BJ (cell line): ENCODE measurements around the gene FBH1. TPM values are rescaled to one million over a fixed set of nuclear protein-coding genes. Genes with fewer than 3 reads are reported as not detected.
"Not testable (repeated sequence)": the region's sequence is repeated elsewhere in the genome, so short reads cannot be mapped to it uniquely, and the experiment has no call there.

Experiments
- CTCF ChIA-PET: fragments of 350-600 bp; formaldehyde crosslinking; extraction: SDS; loops from one replicate; lab custom pipeline; 2021; ENCODE audit warnings: antibody characterized with exemption, inconsistent platforms; lab: Yijun Ruan, JAX
- POLR2A ChIA-PET: fragments of 300-600 bp; sonication (Branson Sonifier 250); formaldehyde crosslinking; extraction: SDS; loops from one replicate; lab custom pipeline; 2021; ENCODE audit warnings: antibody characterized with exemption; lab: Charles Lee
- DNase-seq: peaks from one replicate; pipeline ENCODE4 v3.0.0-alpha.2; 2011; ENCODE audit warnings: low read depth
- H3K27me3 ChIP-seq: 2 replicates; pipeline ENCODE4 v1.6.0; 2011; ENCODE audit warnings: low read length; ENCODE audit not compliant: control insufficient read depth, insufficient read depth
- H3K36me3 ChIP-seq: 2 replicates; pipeline ENCODE4 v1.5.1; 2011; ENCODE audit warnings: low read length; ENCODE audit not compliant: control insufficient read depth, insufficient read depth
- H3K4me3 ChIP-seq: 2 replicates; pipeline ENCODE4 v1.5.1; 2011; ENCODE audit warnings: low read depth, mild to moderate bottlenecking, control low read depth, low read length
- polyA plus RNA-seq: library from polyadenylated mRNA; depleted of rRNA; stranded (reverse); fragments of >200 nt; gene quantifications from 2 replicates; pipeline ENCODE4 v1.2.3, GENCODE V29; 2011
- TF ChIP-seq, protein P1 (sequence below): IDR thresholded peaks from 2 replicates; pipeline ENCODE4 v1.5.1; 2011; ENCODE audit warnings: low read depth, mild to moderate bottlenecking, control low read depth, inconsistent platforms, low read length, moderate library complexity; ENCODE audit not compliant: insufficient read depth

FBH1 gene
- polyA plus RNA-seq, 1 experiment = 82.5 TPM

DNA sequence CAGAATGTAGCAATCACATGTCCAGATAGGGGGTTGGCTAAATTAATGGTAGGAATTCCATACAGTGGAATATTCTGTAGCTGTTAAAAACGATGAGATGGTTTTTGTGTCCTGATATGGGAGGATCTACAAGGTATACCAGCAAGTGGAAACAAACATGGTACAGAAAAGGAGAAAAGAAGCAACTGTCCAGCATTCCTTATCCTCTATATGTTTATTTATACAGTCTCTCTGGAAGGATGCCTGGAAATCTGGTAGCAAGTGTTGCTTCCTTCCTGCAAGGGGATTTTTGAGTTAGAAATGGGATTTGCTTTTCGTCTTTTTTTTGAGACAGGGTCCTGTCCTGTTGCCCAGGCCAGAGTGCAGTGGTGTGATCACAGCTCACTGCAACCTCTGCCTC lies 68.0 kb downstream of the FBH1 start:
- ChIA-PET CTCF (interaction anchor here (0.7 kb wide), 1 partner anchor 229 kb away, joined by 3 read pairs; no protein-coding TSS in a partner anchor), POLR2A (no interaction called here)
- TF ChIP-seq, protein P1, sequence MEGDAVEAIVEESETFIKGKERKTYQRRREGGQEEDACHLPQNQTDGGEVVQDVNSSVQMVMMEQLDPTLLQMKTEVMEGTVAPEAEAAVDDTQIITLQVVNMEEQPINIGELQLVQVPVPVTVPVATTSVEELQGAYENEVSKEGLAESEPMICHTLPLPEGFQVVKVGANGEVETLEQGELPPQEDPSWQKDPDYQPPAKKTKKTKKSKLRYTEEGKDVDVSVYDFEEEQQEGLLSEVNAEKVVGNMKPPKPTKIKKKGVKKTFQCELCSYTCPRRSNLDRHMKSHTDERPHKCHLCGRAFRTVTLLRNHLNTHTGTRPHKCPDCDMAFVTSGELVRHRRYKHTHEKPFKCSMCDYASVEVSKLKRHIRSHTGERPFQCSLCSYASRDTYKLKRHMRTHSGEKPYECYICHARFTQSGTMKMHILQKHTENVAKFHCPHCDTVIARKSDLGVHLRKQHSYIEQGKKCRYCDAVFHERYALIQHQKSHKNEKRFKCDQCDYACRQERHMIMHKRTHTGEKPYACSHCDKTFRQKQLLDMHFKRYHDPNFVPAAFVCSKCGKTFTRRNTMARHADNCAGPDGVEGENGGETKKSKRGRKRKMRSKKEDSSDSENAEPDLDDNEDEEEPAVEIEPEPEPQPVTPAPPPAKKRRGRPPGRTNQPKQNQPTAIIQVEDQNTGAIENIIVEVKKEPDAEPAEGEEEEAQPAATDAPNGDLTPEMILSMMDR = no peak
- Histone ChIP-seq H3K4me3 (no peak overlapping the region), H3K36me3 (no peaks in the 10 kb centered on the region; the same call in 1 of the 2 replicates), H3K27me3 (no peaks in the 10 kb centered on the region)
- no peak for DNase-seq

DNA sequence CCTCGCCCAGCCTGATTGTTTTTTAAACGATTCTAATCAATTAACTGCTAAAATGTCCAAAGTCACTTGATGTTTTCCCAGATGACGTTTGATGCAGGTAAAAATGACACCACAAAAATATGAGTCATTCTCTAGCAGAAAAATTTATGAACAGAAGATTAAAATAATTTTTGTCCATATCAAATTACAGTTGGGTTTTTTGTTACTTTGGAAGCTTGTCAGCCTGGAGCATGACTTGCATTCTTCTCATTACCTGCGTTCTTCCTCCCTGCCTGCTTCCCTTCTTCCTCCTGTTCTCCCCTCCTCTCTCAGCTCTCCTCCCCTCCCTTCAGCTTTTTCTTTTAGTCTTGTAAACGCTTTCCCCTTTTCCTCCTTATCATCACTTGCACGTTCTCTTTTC lies 68.6 kb downstream of the FBH1 start:
- H3K4me3 ChIP-seq = no peak overlapping the region
- H3K27me3 ChIP-seq = no peaks in the 10 kb centered on the region
- CTCF ChIA-PET = interaction anchor here (0.7 kb wide), 1 partner anchor 229 kb away, joined by 3 read pairs; no protein-coding TSS in a partner anchor
- POLR2A ChIA-PET = no interaction called here
- no peak for DNase-seq
- TF ChIP-seq, protein P1 = no peak
- H3K36me3 ChIP-seq = no peaks in the 10 kb centered on the region; the same call in 1 of the 2 replicates

DNA sequence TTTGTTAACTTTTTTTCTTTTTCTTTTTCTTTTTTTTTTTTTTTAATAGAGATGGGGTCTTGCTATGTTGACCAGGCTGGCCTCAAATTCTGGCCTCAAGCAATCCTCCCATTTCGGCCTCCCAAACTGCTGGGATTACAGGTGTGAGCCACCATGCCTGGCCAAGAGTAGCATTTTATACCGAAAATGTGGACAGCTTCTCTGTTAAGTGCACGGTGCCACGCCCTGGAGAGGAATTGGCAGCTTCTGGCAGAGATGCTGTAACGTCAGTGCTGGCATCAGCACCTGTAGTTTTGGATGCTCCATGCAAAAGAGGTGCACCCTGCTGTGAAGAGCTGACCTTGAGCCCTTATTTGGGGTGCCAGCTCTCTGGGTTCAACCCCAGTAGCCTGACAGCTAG lies 69.1 kb downstream of the FBH1 start:
- Histone ChIP-seq H3K4me3 (no peak overlapping the region), H3K36me3 (no peaks in the 10 kb centered on the region; the same call in 1 of the 2 replicates), H3K27me3 (no peaks in the 10 kb centered on the region)
- ChIA-PET POLR2A (no interaction called here), CTCF (interaction anchor here (0.7 kb wide), 1 partner anchor 55 kb away, joined by 3 read pairs; no protein-coding TSS in a partner anchor)
- DNase-seq = no peak
- TF ChIP-seq, protein P1 = no peak

DNA sequence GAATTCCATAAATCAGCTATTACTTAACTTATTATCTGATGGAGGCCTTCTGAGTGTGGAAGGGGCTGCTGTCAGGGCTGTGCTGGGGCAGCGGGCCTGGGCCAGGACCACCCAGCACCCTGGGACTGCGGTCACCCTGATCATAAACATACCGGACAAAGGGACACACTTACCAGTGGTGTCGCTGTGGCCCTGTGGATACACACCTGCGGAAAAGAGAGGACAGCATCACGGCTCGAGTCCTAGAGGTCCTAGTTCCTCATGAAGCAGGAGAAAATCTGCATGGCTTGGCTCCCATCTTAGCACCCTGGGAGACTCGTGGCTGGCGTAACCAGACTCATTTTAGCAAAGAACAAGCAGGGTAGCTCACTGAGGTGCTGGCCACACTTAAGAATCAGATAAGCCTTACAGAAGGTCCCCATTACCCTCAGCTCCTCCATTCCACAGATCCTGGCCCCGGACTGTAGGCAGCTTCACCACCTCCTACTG lies 69.6 kb downstream of the FBH1 start:
- ChIA-PET POLR2A (no interaction called here), CTCF (interaction anchor here (0.7 to 1.7 kb wide), 3 partner anchors 10 to 54 kb away, joined by 3 to 6 read pairs (median 5); no protein-coding TSS in a partner anchor)
- Histone ChIP-seq H3K36me3 (no peaks in the 10 kb centered on the region; the same call in 1 of the 2 replicates), H3K4me3 (no peak overlapping the region), H3K27me3 (no peaks in the 10 kb centered on the region)
- no peak for DNase-seq
- TF ChIP-seq, protein P1 = no peak

DNA sequence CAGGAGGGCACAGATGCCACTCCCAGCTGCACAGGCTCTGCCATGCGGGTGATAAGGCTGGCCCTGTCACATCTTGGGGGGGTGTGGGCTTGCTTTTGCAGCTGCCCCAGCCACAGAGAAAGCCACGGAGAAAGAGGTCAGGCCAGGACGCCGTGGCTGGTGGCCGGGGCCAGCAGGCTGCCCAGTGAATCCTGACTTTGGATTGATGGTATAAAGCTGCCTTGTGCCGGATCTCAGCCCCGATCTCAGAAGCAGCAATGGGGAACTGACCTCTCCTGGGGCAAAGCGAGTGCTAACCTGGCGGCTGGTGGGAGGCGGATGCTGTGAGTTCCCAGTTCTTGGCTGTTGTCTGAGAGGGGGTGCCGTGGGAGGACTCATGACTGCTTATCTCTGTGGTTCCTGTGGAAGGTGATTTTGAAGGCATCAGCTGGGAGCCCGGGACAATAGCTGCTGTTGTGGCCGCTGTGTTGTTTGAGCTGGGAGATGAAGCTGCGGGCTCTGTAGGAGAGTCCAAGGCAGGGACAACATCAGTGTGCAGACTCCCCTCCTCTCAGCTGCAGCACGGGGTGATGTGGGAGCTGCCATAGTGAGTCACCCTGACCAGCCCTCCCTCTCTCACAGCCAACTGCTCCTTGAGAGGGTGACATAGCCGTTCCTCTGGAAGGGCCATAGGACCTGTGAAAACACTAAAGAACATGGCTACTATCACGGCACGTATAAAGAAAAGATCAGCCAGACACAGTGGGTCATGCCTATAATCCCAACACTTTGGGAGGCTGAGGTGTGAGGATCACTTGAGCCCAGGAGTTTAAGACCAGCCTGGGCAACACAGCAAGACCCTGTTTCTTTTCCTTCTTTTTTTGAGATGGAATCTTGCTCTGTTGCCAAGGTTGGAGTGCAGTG lies 70.3 kb downstream of the FBH1 start:
- no peak overlapping the region for H3K4me3 ChIP-seq
- H3K36me3 ChIP-seq = no peaks in the 10 kb centered on the region; the same call in 1 of the 2 replicates
- CTCF ChIA-PET = interaction anchor here (0.7 to 1.7 kb wide), 3 partner anchors 11 to 53 kb away, joined by 3 to 6 read pairs (median 5); no protein-coding TSS in a partner anchor
- no peaks in the 10 kb centered on the region for H3K27me3 ChIP-seq
- POLR2A ChIA-PET = no interaction called here
- no peak for DNase-seq
- TF ChIP-seq, protein P1 = no peak

DNA sequence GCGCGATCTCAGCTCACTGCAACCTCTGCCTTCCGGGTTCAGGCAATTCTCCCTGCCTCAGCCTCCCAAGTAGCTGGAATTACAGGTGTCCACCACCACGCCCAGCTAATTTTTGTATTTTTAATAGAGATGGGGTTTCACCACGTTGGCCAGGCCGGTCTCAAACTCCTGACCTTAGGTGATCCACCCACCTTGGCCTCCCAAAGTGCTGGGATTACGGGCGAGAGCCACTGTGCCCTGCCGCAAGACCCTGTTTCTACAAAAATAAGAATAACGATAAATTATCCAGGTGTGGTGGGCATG lies 70.9 kb downstream of the FBH1 start:
- DNase-seq, H3K27me3 ChIP-seq, H3K4me3 ChIP-seq, H3K36me3 ChIP-seq, POLR2A ChIA-PET: not testable (repeated sequence)
- CTCF ChIA-PET = interaction anchor here (1.3 to 1.7 kb wide), 2 partner anchors 11 kb away, joined by 5 to 6 read pairs; no protein-coding TSS in a partner anchor
